CD8-positive, alpha-beta memory T cell (primary cell): Measurements from ENCODE around the gene CPNE4. TPM values are rescaled to one million over a fixed set of nuclear protein-coding genes. Genes with fewer than 3 reads are reported as not detected.
A peak's percentile ranks its signal among the peaks of the same experiment; 100 is the strongest.

ENCODE experiments used
- CTCF ChIA-PET: fragments of 350-600 bp; sonication (Branson Sonifier 250); formaldehyde crosslinking; loops from one replicate; lab custom pipeline; 2021; ENCODE audit warnings: antibody characterized with exemption; lab: Charles Lee
- POLR2A ChIA-PET: fragments of 350-600 bp; sonication (Branson Sonifier 250); formaldehyde crosslinking; loops from one replicate; lab custom pipeline; 2021; ENCODE audit warnings: antibody characterized with exemption; lab: Charles Lee
- DNase-seq, 5 donors: peaks; one replicate each; pipeline versions ENCODE4 v3.0.0 to v3.0.0-alpha.2; 2020 to 2022; ENCODE audit warnings: mixed read lengths in 1 of 5
- H3K27ac ChIP-seq: one replicate; pipeline ENCODE4 v1.7.0; 2013; ENCODE audit warnings: low read depth, mild to moderate bottlenecking, low read length, moderate library complexity
- H3K27me3 ChIP-seq: 2 replicates; pipeline ENCODE4 v1.7.0; 2013; ENCODE audit warnings: low read length, mild to moderate bottlenecking; ENCODE audit not compliant: insufficient read depth, poor library complexity, severe bottlenecking
- H3K36me3 ChIP-seq: 2 replicates; pipeline ENCODE4 v1.7.0; 2013; ENCODE audit warnings: mild to moderate bottlenecking, low read length, moderate library complexity; ENCODE audit not compliant: insufficient read depth
- H3K4me1 ChIP-seq: 2 replicates; pipeline ENCODE4 v1.7.0; 2013; ENCODE audit warnings: mild to moderate bottlenecking, low read length, moderate library complexity; ENCODE audit not compliant: insufficient read depth
- H3K4me3 ChIP-seq: 2 replicates; pipeline ENCODE4 v1.7.0; 2013; ENCODE audit warnings: mild to moderate bottlenecking, low read length
- H3K9me3 ChIP-seq: 2 replicates; pipeline ENCODE4 v1.7.0; 2013; ENCODE audit warnings: mild to moderate bottlenecking, low read length
- H3K27ac Mint-ChIP-seq, 8 donors: one replicate each; pipeline ENCODE4 v1.8.0; 2020 to 2021; ENCODE audit warnings: mixed read lengths in 8 of 8, mild to moderate bottlenecking in 6 of 8, inconsistent platforms in 3 of 8, moderate library complexity in 3 of 8
- H3K27me3 Mint-ChIP-seq, 2 donors: one replicate each; pipeline ENCODE4 v1.8.0; 2020 to 2021; ENCODE audit warnings: mixed read lengths in 2 of 2, mild to moderate bottlenecking in 1 of 2, moderate library complexity in 1 of 2
- H3K36me3 Mint-ChIP-seq, 3 donors: one replicate each; pipeline ENCODE4 v1.8.0; 2020 to 2021; ENCODE audit warnings: mixed read lengths in 3 of 3, inconsistent platforms in 1 of 3, mild to moderate bottlenecking in 1 of 3
- H3K4me1 Mint-ChIP-seq, 3 donors: one replicate each; pipeline ENCODE4 v1.8.0; 2020 to 2021; ENCODE audit warnings: mixed read lengths in 3 of 3, inconsistent platforms in 1 of 3, mild to moderate bottlenecking in 1 of 3
- H3K4me3 Mint-ChIP-seq, 7 donors: one replicate each; pipeline ENCODE4 v1.8.0; 2020 to 2021; ENCODE audit warnings: mixed read lengths in 7 of 7, mild to moderate bottlenecking in 6 of 7, moderate library complexity in 4 of 7, inconsistent platforms in 2 of 7
- H3K9me3 Mint-ChIP-seq, 5 donors: one replicate each; pipeline ENCODE4 v1.8.0; 2020 to 2022; ENCODE audit warnings: mixed read lengths in 5 of 5, mild to moderate bottlenecking in 3 of 5, moderate library complexity in 2 of 5, inconsistent platforms in 1 of 5
- polyA plus RNA-seq: library from polyadenylated mRNA; unstranded; fragments of 300-500 nt; fragmentation: Illumina TruSeq; gene quantifications from one replicate; pipeline ENCODE4 v1.2.3, GENCODE V29; 2021
- total RNA-seq, 2 experiments: library from RNA; stranded (reverse); gene quantifications; one replicate each; pipeline ENCODE4 v1.2.3, GENCODE V29; 2021

Gene CPNE4
- total RNA-seq (not detected), polyA plus RNA-seq (not detected)

DNA sequence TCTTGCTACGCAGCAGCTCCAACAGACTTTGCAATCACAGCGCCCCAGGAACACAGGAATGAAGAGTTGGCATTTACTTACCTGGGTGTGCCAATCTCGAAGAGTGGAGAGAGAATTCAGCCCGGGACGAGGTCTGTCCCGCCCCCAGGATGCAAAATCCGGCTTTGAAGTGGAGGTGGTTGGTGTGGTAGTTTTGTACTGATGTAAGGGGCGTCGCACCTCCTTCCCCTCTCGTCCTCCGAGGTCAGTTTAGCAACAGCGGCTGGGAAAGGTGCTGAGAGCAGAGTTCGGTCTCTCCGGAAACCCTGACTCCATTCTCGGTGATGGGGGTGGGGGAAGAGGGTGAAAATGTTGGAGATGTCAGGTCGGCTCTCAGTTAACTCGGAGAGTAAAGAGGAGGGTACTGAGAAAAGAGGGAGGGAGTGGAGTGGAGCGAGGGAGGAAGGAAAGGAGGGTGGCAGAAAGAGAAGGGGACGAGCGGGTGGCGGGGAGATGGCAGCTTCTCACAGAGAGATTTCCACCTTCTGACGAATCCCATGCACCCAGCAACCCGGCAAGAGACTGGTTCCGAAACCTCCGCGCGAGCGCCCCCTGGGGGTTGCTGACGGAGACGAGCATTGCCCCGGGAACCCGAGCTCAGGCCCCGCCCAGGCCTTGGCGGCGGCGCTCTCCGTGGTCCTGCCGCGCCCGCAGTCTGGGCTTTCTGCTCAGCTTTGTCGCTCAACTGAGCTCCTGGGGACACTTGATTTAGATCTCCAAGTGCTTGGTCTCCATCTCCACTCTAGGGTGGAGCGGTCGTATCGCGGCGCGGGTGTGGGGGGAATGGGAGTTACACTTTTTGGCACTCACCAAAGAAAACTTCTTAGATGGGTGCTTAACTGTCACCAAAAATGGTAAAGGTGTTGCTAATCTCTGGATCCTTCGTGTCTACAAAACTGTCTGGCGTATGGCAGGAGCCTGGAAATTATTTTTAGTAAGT lies at the start of gene CPNE4:
Gene CPNE4, minus strand, starts transcription at position 529 of the 979 bp plus-strand sequence.
- no peaks in the 10 kb centered on the region for H3K36me3 ChIP-seq
- peak in 4 of 5 donors; percentile 7 to 26 (median 22) for DNase-seq
- Mint-ChIP-seq H3K4me3 (peak within 1 kb of the TSS in 1 of 7 donors; percentile 68), H3K9me3 (peaks cover 0 to 15% (median 4%) of the 10 kb centered on the region in 5 donors), H3K27me3 (peaks cover 47 to 84% of the 10 kb centered on the region in 2 donors), H3K4me1 (peaks cover 3 to 10% (median 8%) of the 10 kb centered on the region in 3 donors), H3K27ac (peak within 1 kb of the TSS in 1 of 8 donors; percentile 47), H3K36me3 (no peaks in the 10 kb centered on the region)
- H3K9me3 ChIP-seq = no peaks in the 10 kb centered on the region
- CTCF ChIA-PET = no interaction called here
- no peaks in the 10 kb centered on the region for H3K4me1 ChIP-seq
- peaks cover 5% of the 10 kb centered on the region for H3K27me3 ChIP-seq
- no peak within 1 kb of the TSS for H3K27ac ChIP-seq
- POLR2A ChIA-PET = no interaction called here
- no peak within 1 kb of the TSS for H3K4me3 ChIP-seq

GRCh38 chr3:132083583-132084279 lies 48.9 kb upstream of the CPNE4 start:
- no peaks in the 10 kb centered on the region for H3K27me3 ChIP-seq
- CTCF ChIA-PET = no interaction called here
- H3K27ac Mint-ChIP-seq = no peak overlapping the region
- H3K4me3 ChIP-seq = no peak overlapping the region
- no peak overlapping the region for H3K27ac ChIP-seq
- no peaks in the 10 kb centered on the region for H3K36me3 ChIP-seq
- H3K27me3 Mint-ChIP-seq = no peaks in the 10 kb centered on the region
- H3K9me3 Mint-ChIP-seq = peaks cover 0 to 4% (median 0%) of the 10 kb centered on the region in 5 donors
- no peak overlapping the region for H3K4me3 Mint-ChIP-seq
- H3K36me3 Mint-ChIP-seq = no peaks in the 10 kb centered on the region
- no peaks in the 10 kb centered on the region for H3K4me1 ChIP-seq
- no peaks in the 10 kb centered on the region for H3K4me1 Mint-ChIP-seq
- DNase-seq = no peak
- POLR2A ChIA-PET = no interaction called here
- no peaks in the 10 kb centered on the region for H3K9me3 ChIP-seq

GRCh38 chr3:132083159-132083558 lies 48.3 kb upstream of the CPNE4 start:
- Histone ChIP-seq H3K27me3 (no peaks in the 10 kb centered on the region), H3K4me3 (no peak overlapping the region), H3K9me3 (no peaks in the 10 kb centered on the region), H3K36me3 (no peaks in the 10 kb centered on the region), H3K27ac (no peak overlapping the region), H3K4me1 (no peaks in the 10 kb centered on the region)
- H3K27me3 Mint-ChIP-seq = no peaks in the 10 kb centered on the region
- H3K27ac Mint-ChIP-seq = no peak overlapping the region
- CTCF ChIA-PET = no interaction called here
- no peak overlapping the region for H3K4me3 Mint-ChIP-seq
- H3K9me3 Mint-ChIP-seq = peaks cover 0 to 4% (median 0%) of the 10 kb centered on the region in 5 donors
- H3K36me3 Mint-ChIP-seq = no peaks in the 10 kb centered on the region
- H3K4me1 Mint-ChIP-seq = no peaks in the 10 kb centered on the region
- DNase-seq = no peak
- POLR2A ChIA-PET = no interaction called here

- Mint-ChIP-seq H3K36me3 (no peaks in the 10 kb centered on the region), H3K27me3 (no peaks in the 10 kb centered on the region), H3K4me1 (no peaks in the 10 kb centered on the region), H3K9me3 (peaks cover 0 to 3% (median 0%) of the 10 kb centered on the region in 5 donors), H3K4me3 (no peak overlapping the region), H3K27ac (no peak overlapping the region)
- Histone ChIP-seq H3K4me3 (no peak overlapping the region), H3K36me3 (no peaks in the 10 kb centered on the region), H3K27me3 (no peaks in the 10 kb centered on the region), H3K4me1 (no peaks in the 10 kb centered on the region), H3K27ac (no peak overlapping the region), H3K9me3 (no peaks in the 10 kb centered on the region)
- CTCF ChIA-PET = no interaction called here
- DNase-seq = no peak
- POLR2A ChIA-PET = no interaction called here
Observed at GRCh38 chr3:132079147-132079546, 44.3 kb upstream of the CPNE4 start.

GRCh38 chr3:132073771-132074170 lies 39.0 kb upstream of the CPNE4 start:
- Histone ChIP-seq H3K27ac (no peak overlapping the region), H3K4me1 (no peaks in the 10 kb centered on the region), H3K9me3 (no peaks in the 10 kb centered on the region), H3K36me3 (no peaks in the 10 kb centered on the region), H3K27me3 (no peaks in the 10 kb centered on the region), H3K4me3 (no peak overlapping the region)
- Mint-ChIP-seq H3K4me1 (no peaks in the 10 kb centered on the region), H3K9me3 (peaks cover 0 to 3% (median 2%) of the 10 kb centered on the region in 5 donors), H3K36me3 (no peaks in the 10 kb centered on the region), H3K27me3 (peaks cover 0 to 2% of the 10 kb centered on the region in 2 donors), H3K27ac (no peak overlapping the region), H3K4me3 (no peak overlapping the region)
- no peak for DNase-seq
- ChIA-PET CTCF (no interaction called here), POLR2A (no interaction called here)

GRCh38 chr3:132071043-132071442 lies 36.2 kb upstream of the CPNE4 start:
- H3K9me3 Mint-ChIP-seq = peaks cover 0 to 3% (median 2%) of the 10 kb centered on the region in 5 donors
- no peaks in the 10 kb centered on the region for H3K4me1 Mint-ChIP-seq
- H3K4me1 ChIP-seq = no peaks in the 10 kb centered on the region
- H3K27me3 ChIP-seq = no peaks in the 10 kb centered on the region
- H3K27me3 Mint-ChIP-seq = peaks cover 0 to 2% of the 10 kb centered on the region in 2 donors
- H3K4me3 ChIP-seq = no peak overlapping the region
- no peaks in the 10 kb centered on the region for H3K9me3 ChIP-seq
- no peak for DNase-seq
- no peak overlapping the region for H3K27ac ChIP-seq
- POLR2A ChIA-PET = no interaction called here
- no peak overlapping the region for H3K27ac Mint-ChIP-seq
- CTCF ChIA-PET = no interaction called here
- H3K36me3 ChIP-seq = no peaks in the 10 kb centered on the region
- no peaks in the 10 kb centered on the region for H3K36me3 Mint-ChIP-seq
- no peak overlapping the region for H3K4me3 Mint-ChIP-seq

- CTCF ChIA-PET = no interaction called here
- no peaks in the 10 kb centered on the region for H3K9me3 ChIP-seq
Observed at GRCh38 chr3:132064114-132064513, 29.3 kb upstream of the CPNE4 start.

DNA sequence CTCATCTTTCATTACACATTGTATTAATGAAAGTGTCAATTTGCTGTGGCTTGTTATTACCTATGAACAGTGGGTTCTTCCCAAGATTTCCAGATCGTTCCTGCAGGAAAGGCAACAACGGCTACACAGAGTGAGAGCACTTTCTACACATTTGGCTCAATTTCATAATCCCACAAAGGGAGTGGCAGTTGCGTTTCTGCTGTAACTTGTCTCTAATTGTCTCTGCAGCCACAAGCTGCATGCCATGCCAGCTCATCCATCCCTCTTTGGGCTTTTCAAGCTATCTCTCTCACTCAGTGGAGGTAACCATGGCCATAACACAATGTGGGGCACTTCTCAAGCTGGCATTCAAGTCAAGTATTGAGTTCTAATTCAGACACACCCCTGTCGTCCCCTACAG lies 27.7 kb upstream of the CPNE4 start:
- POLR2A ChIA-PET = no interaction called here
- CTCF ChIA-PET = no interaction called here

More at GRCh38 chr3:132064114-132064513, 29.3 kb upstream of the CPNE4 start:
- no peaks in the 10 kb centered on the region for H3K36me3 Mint-ChIP-seq
- H3K27me3 Mint-ChIP-seq = peaks cover 0 to 3% of the 10 kb centered on the region in 2 donors
- H3K9me3 Mint-ChIP-seq = peaks cover 0 to 4% (median 2%) of the 10 kb centered on the region in 5 donors
- H3K27ac ChIP-seq = no peak overlapping the region
- no peak for DNase-seq
- H3K36me3 ChIP-seq = no peaks in the 10 kb centered on the region
- H3K4me1 ChIP-seq = no peaks in the 10 kb centered on the region
- no peaks in the 10 kb centered on the region for H3K27me3 ChIP-seq
- no peaks in the 10 kb centered on the region for H3K4me1 Mint-ChIP-seq
- no peak overlapping the region for H3K4me3 ChIP-seq
- H3K4me3 Mint-ChIP-seq = no peak overlapping the region
- H3K27ac Mint-ChIP-seq = no peak overlapping the region
- POLR2A ChIA-PET = no interaction called here

More for the DNA sequence above, 27.7 kb upstream of the CPNE4 start:
- Histone ChIP-seq H3K4me1 (no peaks in the 10 kb centered on the region), H3K9me3 (no peaks in the 10 kb centered on the region), H3K27me3 (no peaks in the 10 kb centered on the region), H3K36me3 (no peaks in the 10 kb centered on the region), H3K4me3 (no peak overlapping the region), H3K27ac (no peak overlapping the region)
- H3K27me3 Mint-ChIP-seq = peaks cover 0 to 4% of the 10 kb centered on the region in 2 donors
- no peaks in the 10 kb centered on the region for H3K36me3 Mint-ChIP-seq
- H3K4me1 Mint-ChIP-seq = no peaks in the 10 kb centered on the region
- no peak overlapping the region for H3K27ac Mint-ChIP-seq
- peaks cover 0 to 4% (median 2%) of the 10 kb centered on the region in 5 donors for H3K9me3 Mint-ChIP-seq
- no peak overlapping the region for H3K4me3 Mint-ChIP-seq
- no peak for DNase-seq
